Activated T-helper 1 cell treated with anti-CD3 and anti-CD28 coated beads, Interleukin-2, amount 50 U/mL, for 16 hours (primary cell): ENCODE data around the gene ITK.

Experiments
- DNase-seq, 2 donors: peaks; one replicate each; pipeline ENCODE4 v3.0.0-alpha.2; 2020; ENCODE audit warnings: low read depth in 1 of 2, low spot score in 1 of 2

Gene ITK

DNA sequence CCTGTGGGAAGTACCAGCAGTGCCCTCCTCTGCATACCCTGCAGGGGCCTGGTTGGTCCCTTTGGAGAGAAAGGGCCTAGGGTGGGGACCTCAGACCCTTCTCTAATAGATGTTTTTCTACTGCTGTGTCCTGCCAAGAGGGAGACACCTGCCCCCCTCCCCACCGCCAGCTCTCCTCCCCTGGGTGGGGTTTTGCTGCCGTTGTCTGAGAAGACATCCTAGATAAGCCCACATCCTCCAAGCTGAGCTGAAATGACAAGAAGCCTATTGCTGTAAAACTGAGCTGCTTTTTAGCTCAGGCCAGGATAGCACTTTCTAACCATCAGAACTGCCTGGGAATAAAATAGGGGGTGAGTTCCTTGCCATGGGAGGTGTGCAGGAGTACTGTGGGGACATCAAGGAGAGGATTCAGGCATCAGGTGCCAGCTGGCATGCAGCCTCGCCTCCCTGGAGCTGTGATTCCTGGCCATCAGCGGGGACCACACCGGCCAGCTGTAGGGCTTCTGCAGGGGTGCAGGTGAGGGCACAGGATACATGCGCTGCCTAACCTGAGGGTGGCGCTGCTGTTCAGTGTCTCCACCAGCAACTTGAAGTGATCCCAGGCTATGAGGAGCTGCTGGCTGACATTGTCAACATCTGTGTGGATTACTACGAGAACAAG is 123.2 kb downstream of the ITK start:
- peak in 1 of 2 donors; percentile 29 for DNase-seq
